WTC11 (cell line): ENCODE data around the gene GSTT4. TPM values are rescaled to one million over a fixed set of nuclear protein-coding genes. Genes with fewer than 3 reads are reported as not detected.

Experiments used
- ATAC-seq: fragments of 200-7000 bp; cut with Tn5 transposase; 2 replicates; pipeline ENCODE4 v1.10.0; 2021; ENCODE audit warnings: mild to moderate bottlenecking, moderate library complexity
- CTCF ChIA-PET: fragments of 300-600 bp; sonication (Branson Sonifier 250); formaldehyde crosslinking; loops from one replicate; lab custom pipeline; 2021; ENCODE audit warnings: antibody characterized with exemption; lab: Charles Lee
- POLR2A ChIA-PET: fragments of 350-600 bp; sonication (Branson Sonifier 250); formaldehyde crosslinking; loops from one replicate; lab custom pipeline; 2021; ENCODE audit warnings: antibody characterized with exemption; lab: Charles Lee
- DNase-seq: peaks from one replicate; pipeline ENCODE4 v3.0.0; 2021; ENCODE audit warnings: low spot score
- H3K27ac Mint-ChIP-seq: 2 replicates; pipeline ENCODE4 v1.8.0; 2021; ENCODE audit warnings: mixed read lengths
- H3K27me3 Mint-ChIP-seq: 2 replicates; pipeline ENCODE4 v1.8.0; 2021; ENCODE audit warnings: low read depth, mild to moderate bottlenecking, moderate library complexity, mixed read lengths
- H3K36me3 Mint-ChIP-seq: 2 replicates; pipeline ENCODE4 v1.8.0; 2021; ENCODE audit warnings: mixed read lengths
- H3K4me1 Mint-ChIP-seq: 2 replicates; pipeline ENCODE4 v1.8.0; 2022; ENCODE audit warnings: mixed read lengths
- H3K4me3 Mint-ChIP-seq: 2 replicates; pipeline ENCODE4 v1.8.0; 2021; ENCODE audit warnings: mild to moderate bottlenecking, moderate library complexity, mixed read lengths
- H3K9me3 Mint-ChIP-seq: 2 replicates; pipeline ENCODE4 v1.8.0; 2021; ENCODE audit warnings: mixed read lengths
- CBFB ChIP-seq: sonication (generic); formaldehyde crosslinking; IDR thresholded peaks from 2 replicates; pipeline ENCODE4 v1.8.1; 2022; ENCODE audit warnings: mild to moderate bottlenecking, low read depth, missing genetic modification reagents
- CTCF ChIP-seq: fragments of 200-600 bp; IDR thresholded peaks from 2 replicates; pipeline ENCODE4 v1.8.0; 2022; ENCODE audit warnings: antibody characterized with exemption
- E2F5 ChIP-seq: sonication (generic); formaldehyde crosslinking; IDR thresholded peaks from 2 replicates; pipeline ENCODE4 v1.8.1; 2022; ENCODE audit warnings: mild to moderate bottlenecking, moderate library complexity, missing genetic modification reagents
- FOXJ3 ChIP-seq: sonication (generic); formaldehyde crosslinking; IDR thresholded peaks from 2 replicates; pipeline ENCODE4 v1.9.0; 2021; ENCODE audit warnings: missing genetic modification reagents, mild to moderate bottlenecking, borderline replicate concordance
- FOXK1 ChIP-seq: sonication (generic); formaldehyde crosslinking; IDR thresholded peaks from 2 replicates; pipeline ENCODE4 v1.8.0; 2022; ENCODE audit warnings: mild to moderate bottlenecking, moderate library complexity, missing genetic modification reagents
- FOXP4 ChIP-seq: sonication (generic); formaldehyde crosslinking; IDR thresholded peaks from 2 replicates; pipeline ENCODE4 v1.8.0; 2022; ENCODE audit warnings: mild to moderate bottlenecking, missing genetic modification reagents
- HMGXB4 ChIP-seq: sonication (generic); formaldehyde crosslinking; IDR thresholded peaks from 2 replicates; pipeline ENCODE4 v1.8.1; 2023; ENCODE audit warnings: mild to moderate bottlenecking, moderate library complexity, missing genetic modification reagents
- JAZF1 ChIP-seq: fragments of 250-450 bp; sonication (Bioruptor Pico); IDR thresholded peaks from 2 replicates; pipeline ENCODE4 v1.9.0; 2021; ENCODE audit warnings: moderate library complexity, mild to moderate bottlenecking, inconsistent platforms
- KAT7 ChIP-seq: sonication (generic); formaldehyde crosslinking; IDR thresholded peaks from 2 replicates; pipeline ENCODE4 v1.8.1; 2023; ENCODE audit warnings: missing genetic modification reagents, mild to moderate bottlenecking, borderline replicate concordance
- OVOL2 ChIP-seq: fragments of 250-450 bp; sonication (Bioruptor Pico); IDR thresholded peaks from 2 replicates; pipeline ENCODE4 v1.9.0; 2021; ENCODE audit warnings: mild to moderate bottlenecking, borderline replicate concordance
- RELA ChIP-seq: sonication (generic); formaldehyde crosslinking; IDR thresholded peaks from 2 replicates; pipeline ENCODE4 v1.8.1; 2022; ENCODE audit warnings: missing genetic modification reagents, mild to moderate bottlenecking, borderline replicate concordance
- STAT6 ChIP-seq: sonication (generic); formaldehyde crosslinking; conservative IDR thresholded peaks from 2 replicates; pipeline ENCODE4 v1.8.1; 2023; ENCODE audit warnings: mild to moderate bottlenecking, low read depth, missing genetic modification reagents, moderate library complexity
- TCF7 ChIP-seq: sonication (generic); formaldehyde crosslinking; IDR thresholded peaks from 2 replicates; pipeline ENCODE4 v1.8.0; 2022; ENCODE audit warnings: mild to moderate bottlenecking, low read depth, missing genetic modification reagents, moderate library complexity
- TEAD4 ChIP-seq: sonication (generic); formaldehyde crosslinking; IDR thresholded peaks from 2 replicates; pipeline ENCODE4 v1.8.0; 2022; ENCODE audit warnings: mild to moderate bottlenecking, missing genetic modification reagents
- ZBTB43 ChIP-seq: sonication (generic); formaldehyde crosslinking; IDR thresholded peaks from 2 replicates; pipeline ENCODE4 v1.8.1; 2023; ENCODE audit warnings: mild to moderate bottlenecking, missing genetic modification reagents
- ZNF121 ChIP-seq: sonication (generic); formaldehyde crosslinking; IDR thresholded peaks from 2 replicates; pipeline ENCODE4 v1.8.0; 2023; ENCODE audit warnings: missing genetic modification reagents
- ZNF232 ChIP-seq: sonication (generic); formaldehyde crosslinking; IDR thresholded peaks from 2 replicates; pipeline ENCODE4 v1.8.0; 2022; ENCODE audit warnings: mild to moderate bottlenecking, missing genetic modification reagents
- total RNA-seq: library from RNA; stranded (reverse); gene quantifications from 3 replicates; pipeline ENCODE4 v1.2.3, GENCODE V29; 2021

Gene GSTT4
- total RNA-seq, 1 experiment from 2014 or later = not detected

- CTCF ChIA-PET = no interaction called here
- Mint-ChIP-seq H3K4me3 (no peak overlapping the region), H3K27me3 (no peaks in the 10 kb centered on the region), H3K9me3 (no peaks in the 10 kb centered on the region), H3K27ac (no peak overlapping the region), H3K36me3 (peaks cover 29% of the 10 kb centered on the region), H3K4me1 (no peaks in the 10 kb centered on the region)
- POLR2A ChIA-PET = no interaction called here
- DNase-seq (no peak), ATAC-seq (no peak)
- TF ChIP-seq RELA (CRISPR knock-in tag) (no peak), TCF7 (CRISPR knock-in tag) (no peak), E2F5 (no peak), HMGXB4 (CRISPR knock-in tag) (no peak), TEAD4 (CRISPR knock-in tag) (no peak), ZNF232 (CRISPR knock-in tag) (no peak), FOXP4 (CRISPR knock-in tag) (no peak), ZNF121 (CRISPR knock-in tag) (no peak), FOXK1 (no peak), ZBTB43 (CRISPR knock-in tag) (no peak), CBFB (CRISPR knock-in tag) (no peak), KAT7 (CRISPR knock-in tag) (no peak), FOXJ3 (no peak), STAT6 (no peak), JAZF1 (no peak)
Measured at GRCh38 chr22:24049978-24050377, 44.7 kb upstream of the GSTT4 start.

- Mint-ChIP-seq H3K9me3 (no peaks in the 10 kb centered on the region), H3K4me3 (no peak overlapping the region), H3K27ac (0 out of 2 replicates have a peak overlapping the region, but pooled peaks have one; percentile 30), H3K27me3 (no peaks in the 10 kb centered on the region), H3K36me3 (peaks cover 31% of the 10 kb centered on the region), H3K4me1 (no peaks in the 10 kb centered on the region)
- ChIA-PET POLR2A (no interaction called here), CTCF (no interaction called here)
- TF ChIP-seq CTCF = no peak
- no peak for TF ChIP-seq OVOL2 (CRISPR knock-in tag)
- DNase-seq (no peak), ATAC-seq (no peak)
Measured at GRCh38 chr22:24049211-24049610, 44.0 kb upstream of the GSTT4 start.
